ENCODE measurements around the gene CD244. TPM values are rescaled to one million over a fixed set of nuclear protein-coding genes. Genes with fewer than 3 reads are reported as not detected.
A peak's percentile ranks its signal among the peaks of the same experiment; 100 is the strongest.

Gene CD244
- total and polyA plus RNA-seq, 8 donors, result 0.43 to 3.7 (median 0.82) TPM

DNA sequence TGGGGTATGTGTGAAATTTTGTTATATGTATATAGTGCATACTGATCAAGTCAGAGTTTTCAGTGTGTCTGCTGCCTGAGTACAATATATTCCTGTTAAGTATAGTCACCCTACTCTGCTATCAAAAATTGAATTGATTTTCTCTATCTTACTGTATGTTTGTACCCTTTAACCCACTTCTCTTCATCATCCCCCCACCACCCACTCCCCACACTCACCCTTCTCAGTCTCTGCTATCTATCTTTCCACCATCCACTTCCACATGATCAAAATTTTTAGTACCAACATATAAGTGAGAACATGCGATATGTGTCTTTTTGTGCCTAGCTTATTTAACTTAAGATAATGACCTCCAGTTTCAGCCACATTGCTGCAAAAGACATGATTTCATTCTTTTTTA lies 62.5 kb downstream of the CD244 start:
- intact Hi-C loops (cut with DNase I), result no loop called here
- DNase-seq, result no peak
- H3K36me3 ChIP-seq, result no peaks in the 10 kb centered on the region

DNA sequence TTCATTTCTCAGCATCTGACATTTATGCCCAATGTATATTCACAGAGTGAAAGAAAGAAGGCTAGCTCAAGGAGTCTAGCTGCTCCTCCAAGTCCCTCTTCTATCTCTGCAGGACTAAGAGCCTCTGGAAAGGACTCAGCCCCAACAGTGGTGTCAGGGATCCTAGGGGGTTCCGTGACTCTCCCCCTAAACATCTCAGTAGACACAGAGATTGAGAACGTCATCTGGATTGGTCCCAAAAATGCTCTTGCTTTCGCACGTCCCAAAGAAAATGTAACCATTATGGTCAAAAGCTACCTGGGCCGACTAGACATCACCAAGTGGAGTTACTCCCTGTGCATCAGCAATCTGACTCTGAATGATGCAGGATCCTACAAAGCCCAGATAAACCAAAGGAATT lies 63.0 kb downstream of the CD244 start:
- Histone ChIP-seq H3K4me3 (no peak overlapping the region), H3K36me3 (no peaks in the 10 kb centered on the region), H3K9me3 (no peaks in the 10 kb centered on the region), H3K4me1 (no peaks in the 10 kb centered on the region), H3K27me3 (no peaks in the 10 kb centered on the region), H3K27ac (no peak overlapping the region)
- no peak for ATAC-seq
- TF ChIP-seq, protein P1, sequence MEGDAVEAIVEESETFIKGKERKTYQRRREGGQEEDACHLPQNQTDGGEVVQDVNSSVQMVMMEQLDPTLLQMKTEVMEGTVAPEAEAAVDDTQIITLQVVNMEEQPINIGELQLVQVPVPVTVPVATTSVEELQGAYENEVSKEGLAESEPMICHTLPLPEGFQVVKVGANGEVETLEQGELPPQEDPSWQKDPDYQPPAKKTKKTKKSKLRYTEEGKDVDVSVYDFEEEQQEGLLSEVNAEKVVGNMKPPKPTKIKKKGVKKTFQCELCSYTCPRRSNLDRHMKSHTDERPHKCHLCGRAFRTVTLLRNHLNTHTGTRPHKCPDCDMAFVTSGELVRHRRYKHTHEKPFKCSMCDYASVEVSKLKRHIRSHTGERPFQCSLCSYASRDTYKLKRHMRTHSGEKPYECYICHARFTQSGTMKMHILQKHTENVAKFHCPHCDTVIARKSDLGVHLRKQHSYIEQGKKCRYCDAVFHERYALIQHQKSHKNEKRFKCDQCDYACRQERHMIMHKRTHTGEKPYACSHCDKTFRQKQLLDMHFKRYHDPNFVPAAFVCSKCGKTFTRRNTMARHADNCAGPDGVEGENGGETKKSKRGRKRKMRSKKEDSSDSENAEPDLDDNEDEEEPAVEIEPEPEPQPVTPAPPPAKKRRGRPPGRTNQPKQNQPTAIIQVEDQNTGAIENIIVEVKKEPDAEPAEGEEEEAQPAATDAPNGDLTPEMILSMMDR (IDR thresholded peaks at IDR 0.05), result no peak
- DNase-seq, result no peak
- intact Hi-C loops (cut with DNase I), result no loop called here

More for the DNA sequence above, 62.5 kb downstream of the CD244 start:
- H3K27me3 ChIP-seq, result no peaks in the 10 kb centered on the region
- no peak overlapping the region for H3K27ac ChIP-seq
- TF ChIP-seq, protein P1 (IDR thresholded peaks at IDR 0.05), result no peak
- no peaks in the 10 kb centered on the region for H3K4me1 ChIP-seq
- H3K9me3 ChIP-seq, result no peaks in the 10 kb centered on the region
- ATAC-seq, result no peak
- H3K4me3 ChIP-seq, result no peak overlapping the region

DNA sequence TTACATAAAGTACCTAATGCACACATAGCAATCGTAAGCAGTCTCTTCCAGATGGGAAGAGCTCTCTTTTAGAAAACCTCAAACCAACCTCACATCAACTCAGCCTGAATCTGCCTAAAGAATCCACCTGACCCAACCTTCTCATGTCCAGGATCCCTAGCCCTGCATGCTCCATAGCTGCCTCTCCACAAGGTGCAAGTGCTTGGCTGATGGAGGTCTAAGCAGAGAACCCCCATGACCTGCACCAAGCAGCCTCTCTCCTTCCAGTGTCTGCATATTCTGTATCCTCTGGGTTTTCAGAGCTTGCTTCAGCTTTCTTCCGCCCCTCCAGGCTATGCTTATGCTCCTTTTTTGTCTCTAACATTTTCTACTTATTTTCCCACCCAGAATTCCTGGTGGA lies 64.2 kb downstream of the CD244 start:
- Histone ChIP-seq H3K9me3 (no peaks in the 10 kb centered on the region), H3K27ac (no peak overlapping the region), H3K4me3 (no peak overlapping the region), H3K27me3 (no peaks in the 10 kb centered on the region), H3K4me1 (no peaks in the 10 kb centered on the region), H3K36me3 (no peaks in the 10 kb centered on the region)
- DNase-seq (no peak), ATAC-seq (no peak)
- intact Hi-C loops (cut with DNase I), result no loop called here
- TF ChIP-seq, protein P1 (IDR thresholded peaks at IDR 0.05), result no peak

DNA sequence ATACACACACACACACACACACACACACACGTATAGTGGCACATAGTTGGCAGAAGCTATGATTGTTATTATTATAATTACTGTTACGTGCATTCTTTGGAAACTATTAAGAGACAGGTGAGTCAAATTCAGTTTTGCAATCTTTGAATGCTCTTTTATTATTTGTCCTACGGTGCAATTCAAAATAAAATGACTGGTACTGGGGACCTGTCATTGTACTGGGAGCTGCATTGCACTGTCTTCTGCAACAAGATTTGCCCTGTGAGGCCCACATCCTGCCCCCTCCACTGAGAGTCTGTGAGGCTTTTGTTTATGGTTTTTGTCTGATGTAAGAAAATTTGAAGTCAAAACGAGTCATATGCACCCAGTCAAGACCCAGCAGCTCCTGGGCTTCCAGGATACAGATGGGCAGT lies 64.8 kb downstream of the CD244 start:
- no peaks in the 10 kb centered on the region for H3K9me3 ChIP-seq
- no peak overlapping the region for H3K27ac ChIP-seq
- H3K4me3 ChIP-seq, result no peak overlapping the region
- ATAC-seq (no peak), DNase-seq (no peak)
- TF ChIP-seq, protein P1 (IDR thresholded peaks at IDR 0.05), result no peak
- no peaks in the 10 kb centered on the region for H3K4me1 ChIP-seq
- no peaks in the 10 kb centered on the region for H3K36me3 ChIP-seq
- no peaks in the 10 kb centered on the region for H3K27me3 ChIP-seq
- intact Hi-C loops (cut with DNase I), result no loop called here

DNA sequence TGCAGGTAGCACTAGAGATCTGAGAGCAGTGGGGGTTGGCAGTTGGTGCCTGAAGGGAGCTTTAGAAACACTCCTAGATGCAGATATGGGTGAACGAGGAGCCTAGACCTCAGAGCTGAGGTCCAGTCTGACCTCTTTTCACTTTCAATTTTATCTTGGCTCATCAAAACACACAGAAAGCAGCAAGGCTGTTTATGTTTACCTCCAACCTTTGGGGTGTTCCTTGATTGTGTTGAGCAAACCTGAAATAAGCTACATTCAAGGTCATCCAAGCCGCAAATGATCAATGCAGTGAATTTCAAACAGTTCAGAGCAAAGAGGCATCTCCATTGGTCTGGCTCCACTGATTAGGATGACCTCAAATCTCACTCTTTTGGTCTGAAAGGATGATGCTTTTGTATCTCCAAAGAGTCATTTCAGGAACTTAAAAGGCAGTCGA lies 65.4 kb downstream of the CD244 start:
- TF ChIP-seq, protein P1 (IDR thresholded peaks at IDR 0.05), result no peak
- ATAC-seq, result no peak
- Histone ChIP-seq H3K4me3 (peak overlapping the region in 1 of 2 donors; percentile 16), H3K9me3 (no peaks in the 10 kb centered on the region), H3K4me1 (no peaks in the 10 kb centered on the region), H3K27ac (no peak overlapping the region), H3K27me3 (no peaks in the 10 kb centered on the region), H3K36me3 (no peaks in the 10 kb centered on the region)
- no peak for DNase-seq
- intact Hi-C loops (cut with DNase I), result no loop called here

Measured in left lung (tissue), 10 donors.